Mucosa of gallbladder (tissue), 1 donor: ENCODE data around the gene IL1R2. TPM values are rescaled to one million over a fixed set of nuclear protein-coding genes. Genes with fewer than 3 reads are reported as not detected.

Source experiments
- total RNA-seq: library from RNA; stranded (reverse); gene quantifications from one replicate; pipeline ENCODE4 v1.2.1, GENCODE V29; 2021
- donor health status: DM: no; HTN: no; CAD: no.

IL1R2 gene
- total RNA-seq, 1 donor from 2014 or later: 2.3 TPM

Other genes with a start within 250 kb of the IL1R2 start
- gene IL1R1, start 150.8 kb downstream of the IL1R2 start, total RNA-seq: 51.9 TPM
- gene IL1RL2, start 195.1 kb downstream of the IL1R2 start, total RNA-seq: 2.3 TPM